Mammary epithelial cell (primary cell): ENCODE measurements around the gene MAB21L2.

Source experiments
- CTCF ChIP-seq, 2 donors: IDR thresholded peaks in 1 of 2; conservative IDR thresholded peaks in 1 of 2; 2 replicates each; pipeline ENCODE4 v1.5.1; 2011 to 2012; ENCODE audit warnings: inconsistent platforms in 2 of 2, low read length in 2 of 2, mild to moderate bottlenecking in 2 of 2, control low read depth in 1 of 2, low read depth in 1 of 2; ENCODE audit not compliant: insufficient read depth in 1 of 2; ENCODE audit errors: extremely low read depth in 1 of 2
- EZH2 ChIP-seq: IDR thresholded peaks from 2 replicates; pipeline ENCODE4 v1.6.1; 2012; ENCODE audit warnings: low read length, inconsistent platforms, borderline replicate concordance

- TF ChIP-seq EZH2 (no peak), CTCF (conservative IDR thresholded peaks at IDR 0.05 in 1 of 2, IDR thresholded peaks at IDR 0.05 in 1 of 2; ENCODE audit: extremely low read depth in 1 of 2, insufficient read depth in 1 of 2, low read depth in 1 of 2, low read length in 2 of 2) (no peak)
These were observed 12.5 kb upstream of the MAB21L2 start for GRCh38 chr4:150569384-150569987.
